Islet precursor cell (in vitro differentiated cells): ENCODE measurements around the gene TMEM125.

Experiments used
- DNase-seq: peaks from one replicate; pipeline ENCODE4 v3.0.0-alpha.2; 2018

TMEM125 gene

GRCh38 chr1:43294761-43295160, 25.0 kb downstream of the TMEM125 start:
- DNase-seq: no peak

DNA sequence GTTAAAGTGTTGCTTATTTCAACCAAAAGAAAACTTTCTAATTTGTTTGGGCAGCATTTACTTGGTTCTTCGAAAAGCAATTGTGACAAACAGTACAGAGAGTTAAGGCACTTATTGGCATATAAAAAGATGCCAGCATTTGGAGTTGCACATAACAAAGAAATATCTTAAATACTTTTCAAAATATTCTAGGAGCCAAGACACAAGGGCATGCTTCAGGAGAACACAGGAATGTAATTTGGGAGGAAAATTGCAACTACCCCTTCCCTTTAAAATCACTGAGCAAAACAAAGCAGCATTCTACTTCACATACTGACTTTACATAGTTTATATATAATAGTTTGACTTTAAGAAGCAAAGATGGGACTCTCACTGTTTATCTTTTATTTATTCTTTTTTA, 26.4 kb downstream of the TMEM125 start:
- DNase-seq: no peak

DNA sequence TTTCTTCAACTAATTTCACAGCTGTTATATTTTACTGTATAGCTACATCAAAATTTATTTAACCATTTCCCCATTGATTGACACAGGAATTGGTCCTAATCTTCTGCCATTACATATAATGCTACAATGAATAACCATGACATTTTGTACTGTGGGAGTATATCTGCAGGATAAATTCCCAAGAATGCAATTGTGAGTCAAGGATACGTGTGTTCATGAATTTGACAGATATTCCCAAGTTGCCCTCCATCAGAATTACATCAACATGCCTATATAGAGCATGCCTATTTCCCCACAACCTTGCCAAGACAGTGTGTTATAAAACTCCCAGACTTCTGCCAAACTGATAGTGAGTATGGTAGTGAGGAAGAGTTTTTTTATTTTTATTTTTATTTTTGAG, 28.3 kb downstream of the TMEM125 start:
- DNase-seq: no peak

- DNase-seq: no peak
These were observed 29.3 kb downstream of the TMEM125 start for GRCh38 chr1:43299101-43299500.

- no peak for DNase-seq
These were observed 30.8 kb downstream of the TMEM125 start, which contains the start of gene TIE1 for GRCh38 chr1:43300378-43301094. TIE1 (plus strand) TSS chr1:43300982; CDS start chr1:43301072, 90 bp downstream.

- no peak for DNase-seq
These were observed 32.4 kb downstream of the TMEM125 start for GRCh38 chr1:43302201-43302600.

- DNase-seq: no peak
These were observed 33.1 kb downstream of the TMEM125 start for GRCh38 chr1:43302721-43303470.

DNA sequence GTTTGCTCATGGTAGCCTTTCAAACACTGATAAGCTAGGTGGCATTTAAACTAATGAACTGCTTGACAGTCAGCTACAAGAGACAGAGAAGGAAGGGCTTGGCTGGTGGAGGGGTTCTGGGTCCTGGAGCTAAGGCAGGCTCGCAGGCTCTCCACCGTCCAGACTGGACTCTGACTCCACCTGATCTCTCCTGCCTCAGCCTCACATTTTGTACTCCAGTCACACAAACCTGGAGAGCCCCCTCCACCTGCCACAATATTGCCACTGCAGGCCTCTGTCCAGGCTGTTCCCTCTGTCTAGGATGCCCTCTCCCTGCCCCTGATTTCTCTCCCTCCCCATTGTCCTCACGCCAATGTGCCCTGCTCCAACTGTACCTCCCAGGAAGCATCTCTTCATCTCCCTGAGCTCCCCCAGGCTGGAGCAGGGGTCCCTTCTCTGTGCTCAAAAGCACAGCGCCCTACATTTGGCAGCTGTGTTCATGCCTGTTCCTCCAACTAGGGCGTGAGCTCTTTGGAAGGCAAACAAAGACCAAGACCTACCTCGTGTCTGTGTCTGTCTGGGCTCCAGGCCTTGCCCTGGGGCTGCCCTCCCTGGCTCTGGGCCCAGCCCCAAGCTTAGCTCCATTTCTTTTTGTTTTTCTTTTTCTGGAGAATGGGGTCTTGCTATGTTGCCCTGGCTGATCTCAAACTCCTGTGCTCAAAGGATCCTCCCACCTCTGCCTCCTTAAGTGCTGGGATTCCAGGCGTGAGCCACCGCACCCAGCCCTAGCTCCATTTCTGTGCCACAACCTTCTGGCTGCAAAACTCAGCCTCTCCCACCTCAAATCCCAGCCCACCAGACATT, 33.9 kb downstream of the TMEM125 start:
- no peak for DNase-seq

DNA sequence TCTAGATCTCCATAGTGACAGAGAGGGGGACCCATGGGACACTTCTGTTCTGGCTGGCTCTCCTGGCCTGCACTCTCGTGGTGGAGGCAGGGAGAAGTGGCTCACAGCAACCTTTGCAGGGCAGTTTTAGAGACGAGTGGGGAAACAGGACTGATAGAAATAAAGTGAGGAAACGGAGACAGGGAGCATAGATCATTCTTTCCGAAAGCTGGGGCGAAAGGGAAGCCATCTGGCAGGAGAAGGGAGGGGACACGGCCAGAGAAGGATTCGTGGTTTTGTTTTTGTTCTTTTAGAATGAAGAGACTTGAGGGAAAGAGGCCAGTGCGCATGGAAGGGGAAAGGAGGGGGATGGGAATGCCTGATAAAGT, 34.5 kb downstream of the TMEM125 start:
- DNase-seq: no peak

- DNase-seq: no peak
These were observed 35.1 kb downstream of the TMEM125 start for GRCh38 chr1:43304771-43305300.

- DNase-seq: no peak
These were observed 35.7 kb downstream of the TMEM125 start for GRCh38 chr1:43305461-43305860.

GRCh38 chr1:43305926-43306687, 36.3 kb downstream of the TMEM125 start:
- DNase-seq: no peak

DNA sequence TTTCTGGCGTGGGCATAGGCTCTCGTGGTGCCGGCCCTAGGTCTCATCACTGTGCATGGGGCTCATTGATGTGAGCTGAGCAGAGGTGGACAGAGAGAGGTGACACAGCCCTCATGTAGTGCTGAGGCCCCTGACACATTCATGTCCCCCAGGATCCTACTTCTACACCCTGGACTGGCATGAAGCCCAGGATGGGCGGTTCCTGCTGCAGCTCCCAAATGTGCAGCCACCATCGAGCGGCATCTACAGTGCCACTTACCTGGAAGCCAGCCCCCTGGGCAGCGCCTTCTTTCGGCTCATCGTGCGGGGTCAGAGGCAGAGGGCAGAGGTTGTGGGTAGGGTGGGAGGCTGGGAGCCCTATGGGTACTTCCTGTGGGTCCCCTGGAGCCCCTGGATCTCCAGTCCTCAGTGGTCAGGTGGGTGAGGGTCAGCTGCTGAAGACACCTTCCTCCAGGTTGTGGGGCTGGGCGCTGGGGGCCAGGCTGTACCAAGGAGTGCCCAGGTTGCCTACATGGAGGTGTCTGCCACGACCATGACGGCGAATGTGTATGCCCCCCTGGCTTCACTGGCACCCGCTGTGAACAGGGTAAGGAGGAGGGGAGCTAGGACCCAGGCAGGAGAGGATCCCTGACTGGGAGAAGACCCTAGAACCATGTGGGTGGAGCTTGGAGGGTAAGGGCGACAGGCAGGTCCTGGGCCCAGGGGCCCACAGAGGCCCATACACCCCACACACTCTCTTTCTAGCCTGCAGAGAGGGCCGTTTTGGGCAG, 37.1 kb downstream of the TMEM125 start:
- no peak for DNase-seq

- DNase-seq: no peak
These were observed 37.8 kb downstream of the TMEM125 start for GRCh38 chr1:43307458-43308158.

DNA sequence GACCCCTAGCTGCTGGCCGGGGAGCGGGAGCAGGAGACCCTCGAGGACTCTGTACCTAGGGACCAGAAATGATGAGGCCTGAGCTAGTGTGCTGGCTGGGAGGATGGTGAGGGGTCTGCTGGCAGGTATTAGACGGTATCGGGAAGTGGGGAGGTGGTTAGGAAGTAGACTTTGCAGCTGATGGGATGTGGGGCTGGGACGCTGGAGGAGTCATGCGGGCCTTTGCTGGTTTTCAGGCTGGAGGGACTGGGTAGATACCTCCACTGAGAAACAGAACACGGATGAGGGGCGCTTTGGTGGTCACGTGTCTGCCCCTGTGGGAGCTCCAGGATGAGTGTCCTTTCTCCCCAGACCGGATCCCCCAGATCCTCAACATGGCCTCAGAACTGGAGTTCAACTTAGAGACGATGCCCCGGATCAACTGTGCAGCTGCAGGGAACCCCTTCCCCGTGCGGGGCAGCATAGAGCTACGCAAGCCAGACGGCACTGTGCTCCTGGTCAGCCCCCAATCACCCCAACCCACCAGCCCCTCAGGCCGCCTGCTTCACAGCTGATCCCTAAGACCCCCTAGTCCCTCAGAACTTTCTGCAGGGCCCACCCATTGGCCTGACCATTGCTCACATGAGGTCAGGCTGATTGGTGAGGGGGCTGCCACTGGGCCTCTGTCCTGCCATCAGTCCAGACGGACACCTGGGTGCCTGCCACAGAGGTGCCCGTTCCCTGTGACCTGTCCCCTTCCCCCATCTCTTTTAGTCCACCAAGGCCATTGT, 39.0 kb downstream of the TMEM125 start:
- no peak for DNase-seq

GRCh38 chr1:43309405-43310025, 39.7 kb downstream of the TMEM125 start:
- no peak for DNase-seq

GRCh38 chr1:43311521-43311920, 41.7 kb downstream of the TMEM125 start:
- DNase-seq: no peak

GRCh38 chr1:43312212-43312623, 42.4 kb downstream of the TMEM125 start:
- no peak for DNase-seq

- DNase-seq: no peak
These were observed 43.1 kb downstream of the TMEM125 start for GRCh38 chr1:43312663-43313515.
